ENCODE data around the gene HES4. TPM values are rescaled to one million over a fixed set of nuclear protein-coding genes. Genes with fewer than 3 reads are reported as not detected.
"Not testable (repeated sequence)": the region's sequence is repeated elsewhere in the genome, so short reads cannot be mapped to it uniquely, and the experiment has no call there.

Gene HES4
- total RNA-seq, 1 donor from 2014 or later, result 37.6 TPM

DNA sequence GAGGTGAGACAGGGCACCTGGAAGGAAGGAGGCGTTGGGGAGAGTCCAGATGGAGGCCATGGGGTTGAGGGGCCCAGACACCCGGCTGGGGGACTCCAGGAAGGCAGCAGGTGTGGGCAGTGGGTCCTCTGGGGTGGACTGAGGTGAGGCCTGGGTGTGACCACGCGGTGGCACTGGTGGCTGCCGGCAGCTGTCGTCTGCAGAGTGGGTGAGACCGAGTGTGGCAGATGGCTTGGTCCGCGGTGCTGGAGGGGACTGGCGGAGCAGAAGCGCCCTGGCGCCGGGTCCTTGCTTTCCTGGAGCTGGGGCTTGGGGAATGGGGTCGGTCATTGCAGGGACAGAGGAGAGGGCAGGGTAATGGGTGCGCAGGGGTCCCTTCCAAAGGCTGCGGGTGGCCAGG lies 32.5 kb upstream of the HES4 start:
- H3K9me3 Mint-ChIP-seq, result no peaks in the 10 kb centered on the region
- TF ChIP-seq, protein P1, sequence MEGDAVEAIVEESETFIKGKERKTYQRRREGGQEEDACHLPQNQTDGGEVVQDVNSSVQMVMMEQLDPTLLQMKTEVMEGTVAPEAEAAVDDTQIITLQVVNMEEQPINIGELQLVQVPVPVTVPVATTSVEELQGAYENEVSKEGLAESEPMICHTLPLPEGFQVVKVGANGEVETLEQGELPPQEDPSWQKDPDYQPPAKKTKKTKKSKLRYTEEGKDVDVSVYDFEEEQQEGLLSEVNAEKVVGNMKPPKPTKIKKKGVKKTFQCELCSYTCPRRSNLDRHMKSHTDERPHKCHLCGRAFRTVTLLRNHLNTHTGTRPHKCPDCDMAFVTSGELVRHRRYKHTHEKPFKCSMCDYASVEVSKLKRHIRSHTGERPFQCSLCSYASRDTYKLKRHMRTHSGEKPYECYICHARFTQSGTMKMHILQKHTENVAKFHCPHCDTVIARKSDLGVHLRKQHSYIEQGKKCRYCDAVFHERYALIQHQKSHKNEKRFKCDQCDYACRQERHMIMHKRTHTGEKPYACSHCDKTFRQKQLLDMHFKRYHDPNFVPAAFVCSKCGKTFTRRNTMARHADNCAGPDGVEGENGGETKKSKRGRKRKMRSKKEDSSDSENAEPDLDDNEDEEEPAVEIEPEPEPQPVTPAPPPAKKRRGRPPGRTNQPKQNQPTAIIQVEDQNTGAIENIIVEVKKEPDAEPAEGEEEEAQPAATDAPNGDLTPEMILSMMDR (conservative IDR thresholded peaks at IDR 0.05), result no peak
- peak overlapping the region; percentile 63 for H3K27ac Mint-ChIP-seq
- peak overlapping the region; percentile 84 for H3K4me3 Mint-ChIP-seq
- H3K27me3 Mint-ChIP-seq, result peaks cover 6% of the 10 kb centered on the region
- no peaks in the 10 kb centered on the region for H3K36me3 Mint-ChIP-seq
- DNase-seq (ENCODE audit: extremely low spot score, unreplicated experiment), result no peak
- H3K4me1 Mint-ChIP-seq (ENCODE audit: unreplicated experiment), result peaks cover 10% of the 10 kb centered on the region

DNA sequence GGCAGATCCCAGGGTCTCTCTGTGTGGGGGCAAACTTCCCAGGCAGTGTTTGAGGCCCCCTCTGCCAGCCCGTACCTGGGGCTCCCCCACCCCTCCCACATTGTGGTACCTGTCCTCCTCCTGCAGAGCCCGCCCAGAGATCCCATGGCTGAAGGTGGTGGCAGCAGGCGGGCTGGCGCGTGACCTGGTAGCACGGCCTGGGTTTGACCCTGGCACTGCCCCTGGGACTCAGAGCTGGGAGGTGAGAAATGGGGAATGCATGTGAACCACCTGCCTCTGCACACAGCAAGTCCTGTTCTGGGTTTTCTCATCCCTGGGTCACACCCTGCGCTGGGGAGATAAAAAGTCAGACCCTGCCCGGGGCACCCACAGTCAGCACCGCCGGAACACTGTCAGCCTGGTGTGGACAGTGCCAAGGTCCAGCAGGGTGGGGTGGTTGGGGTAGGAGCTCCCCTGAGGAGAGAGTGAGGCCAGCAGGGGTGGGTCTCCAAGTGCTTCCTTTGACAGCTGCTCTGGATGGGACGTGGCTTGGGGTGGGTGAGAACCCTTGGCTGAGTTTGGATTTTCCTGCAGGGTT lies 31.9 kb upstream of the HES4 start:
- peaks cover 10% of the 10 kb centered on the region for H3K4me1 Mint-ChIP-seq (ENCODE audit: unreplicated experiment)
- no peaks in the 10 kb centered on the region for H3K36me3 Mint-ChIP-seq
- peak overlapping the region; percentile 84 for H3K4me3 Mint-ChIP-seq

DNA sequence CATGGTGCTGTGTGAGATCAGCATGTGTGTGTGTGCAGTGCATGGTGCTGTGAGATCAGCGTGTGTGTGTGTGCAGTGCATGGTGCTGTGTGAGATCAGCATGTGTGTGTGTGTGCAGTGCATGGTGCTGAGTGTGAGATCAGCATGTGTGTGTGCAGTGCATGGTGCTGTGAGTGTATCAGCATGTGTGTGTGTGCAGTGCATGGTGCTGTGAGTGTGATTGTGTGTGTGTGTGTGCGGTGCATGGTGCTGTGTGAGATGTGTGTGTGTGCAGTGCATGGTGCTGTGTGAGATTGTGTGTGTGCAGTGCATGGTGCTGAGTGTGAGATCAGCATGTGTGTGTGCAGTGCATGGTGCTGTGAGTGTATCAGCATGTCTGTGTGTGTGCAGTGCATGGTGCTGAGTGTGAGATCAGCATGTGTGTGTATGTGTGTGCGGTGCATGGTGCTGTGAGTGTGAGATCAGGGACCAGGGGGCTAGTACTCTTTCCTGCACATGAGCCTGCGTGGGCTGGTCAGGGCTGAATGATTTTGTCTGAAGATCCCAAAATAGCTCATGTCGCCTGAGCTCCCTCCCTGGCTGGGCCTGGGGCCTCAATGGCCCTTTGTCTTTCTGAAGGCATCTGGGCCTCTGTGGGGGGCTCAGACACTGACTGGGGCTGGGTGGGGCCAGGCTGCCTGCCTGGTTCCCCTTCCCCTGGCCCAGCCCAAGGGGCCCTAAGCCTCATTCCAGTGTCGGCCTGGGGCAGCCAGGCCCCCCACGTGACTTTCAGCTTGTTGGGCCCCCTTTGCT lies 31.2 kb upstream of the HES4 start:
- not testable (repeated sequence) for H3K9me3 Mint-ChIP-seq; H3K36me3 Mint-ChIP-seq; H3K27ac Mint-ChIP-seq; H3K27me3 Mint-ChIP-seq; DNase-seq (ENCODE audit: extremely low spot score, unreplicated experiment); H3K4me3 Mint-ChIP-seq
- H3K4me1 Mint-ChIP-seq (ENCODE audit: unreplicated experiment), result peaks cover 12% of the 10 kb centered on the region

More for the DNA sequence above, 31.9 kb upstream of the HES4 start:
- no peaks in the 10 kb centered on the region for H3K9me3 Mint-ChIP-seq
- peak overlapping the region; percentile 63 for H3K27ac Mint-ChIP-seq
- TF ChIP-seq, protein P1 (conservative IDR thresholded peaks at IDR 0.05), result no peak
- DNase-seq (ENCODE audit: extremely low spot score, unreplicated experiment), result no peak
- H3K27me3 Mint-ChIP-seq, result peaks cover 6% of the 10 kb centered on the region

DNA sequence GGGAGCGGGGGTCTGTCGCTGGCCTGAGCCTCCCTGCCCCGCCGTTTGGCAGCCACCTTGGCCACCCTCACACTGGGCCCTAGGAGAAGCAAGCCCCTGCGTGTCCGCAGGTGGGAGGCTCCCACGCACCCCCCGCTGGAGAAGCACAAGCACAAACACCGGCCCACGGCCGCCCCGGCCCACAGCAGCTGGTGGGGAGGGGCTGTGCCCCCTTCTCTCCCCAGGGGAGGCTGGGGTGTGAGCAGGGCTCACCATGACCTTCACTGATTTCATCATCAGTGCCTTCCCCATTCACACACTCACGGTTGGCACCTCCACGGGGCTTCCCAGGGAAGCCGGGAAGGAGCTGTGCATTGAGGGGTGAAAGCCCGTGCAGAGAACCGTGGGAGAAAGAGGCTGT lies 27.9 kb upstream of the HES4 start:
- Mint-ChIP-seq H3K9me3 (no peaks in the 10 kb centered on the region), H3K27me3 (peaks cover 6% of the 10 kb centered on the region), H3K27ac (no peak overlapping the region), H3K4me3 (no peak overlapping the region), H3K4me1 (ENCODE audit: unreplicated experiment) (peaks cover 19% of the 10 kb centered on the region), H3K36me3 (no peaks in the 10 kb centered on the region)
- DNase-seq (ENCODE audit: extremely low spot score, unreplicated experiment), result no peak
- TF ChIP-seq, protein P1 (conservative IDR thresholded peaks at IDR 0.05), result no peak

DNA sequence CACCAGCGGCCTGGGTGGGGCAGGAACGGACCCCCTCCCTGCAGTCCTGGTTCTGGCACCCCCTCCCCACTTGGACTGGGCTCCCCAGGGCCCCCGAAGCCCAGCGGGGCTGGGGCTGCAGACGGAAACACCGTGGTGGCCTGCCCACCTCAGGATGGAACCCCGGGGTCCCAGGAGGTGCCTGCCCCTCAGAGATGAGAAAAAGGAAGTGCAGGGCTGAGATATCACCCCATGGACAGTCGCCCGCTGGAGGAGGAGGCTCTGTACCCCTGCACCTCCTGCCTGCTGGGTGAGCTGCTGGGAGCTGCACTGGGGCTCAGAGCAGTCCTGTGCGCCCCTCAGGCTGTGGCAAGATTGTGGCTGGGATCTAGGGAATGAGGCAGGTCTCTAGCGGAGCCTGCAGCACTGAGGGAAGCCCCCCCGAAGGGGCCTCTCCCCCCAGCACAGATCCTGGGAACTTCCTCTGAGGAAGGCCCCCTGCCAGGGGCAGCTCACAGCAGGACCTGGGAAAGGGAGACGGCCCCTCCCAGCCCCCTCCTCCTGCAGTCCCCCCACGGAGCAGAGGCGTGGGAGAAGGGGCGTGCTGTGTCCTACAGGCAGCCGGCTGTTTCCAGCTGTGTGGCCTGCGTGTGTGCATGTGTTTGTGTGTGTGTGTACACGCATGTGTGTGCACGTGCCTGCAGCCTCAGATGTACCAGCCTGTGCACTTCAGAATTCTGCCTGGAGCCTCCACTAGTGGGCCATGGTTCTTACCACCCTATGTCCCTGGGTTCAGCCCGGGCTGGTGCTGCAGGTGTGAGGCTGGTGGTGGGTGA lies 26.9 kb upstream of the HES4 start:
- no peak overlapping the region for H3K27ac Mint-ChIP-seq
- no peaks in the 10 kb centered on the region for H3K9me3 Mint-ChIP-seq
- peaks cover 15% of the 10 kb centered on the region for H3K4me1 Mint-ChIP-seq (ENCODE audit: unreplicated experiment)
- no peak for DNase-seq (ENCODE audit: extremely low spot score, unreplicated experiment)
- no peaks in the 10 kb centered on the region for H3K36me3 Mint-ChIP-seq
- H3K27me3 Mint-ChIP-seq, result no peaks in the 10 kb centered on the region
- TF ChIP-seq, protein P1 (conservative IDR thresholded peaks at IDR 0.05), result no peak
- no peak overlapping the region for H3K4me3 Mint-ChIP-seq

Measured in type B pancreatic cell (in vitro differentiated cells).